IMR-90 (cell line): ENCODE measurements around the gene ELK3. TPM values are rescaled to one million over a fixed set of nuclear protein-coding genes. Genes with fewer than 3 reads are reported as not detected.

Experiments used
- ATAC-seq: fragments of 200-7000 bp; cut with Tn5 transposase; 2 replicates; pipeline ENCODE4 v1.9.1; 2020; ENCODE audit warnings: low read depth, mild to moderate bottlenecking, moderate library complexity
- BruUV-seq: library from RNA; stranded (reverse); fragments of 400-500 nt; replicated peaks from 2 replicates; lab custom pipeline; 2021; lab: Mats Ljungman, UMichigan
- CTCF ChIA-PET: fragments of 300-600 bp; formaldehyde crosslinking; extraction: SDS; loops from one replicate; lab custom pipeline; 2021; ENCODE audit warnings: antibody characterized with exemption; lab: Yijun Ruan, JAX
- POLR2A ChIA-PET: fragments of 300-600 bp; sonication (Branson Sonifier 250); formaldehyde crosslinking; loops from one replicate; lab custom pipeline; 2022; ENCODE audit warnings: antibody characterized with exemption; ENCODE audit not compliant: unreplicated experiment; lab: Charles Lee
- DNase-seq: peaks from one replicate; pipeline ENCODE4 v3.0.0; 2013
- H2AFZ ChIP-seq: replicated peaks from 2 replicates; pipeline ENCODE3; 2013; ENCODE audit warnings: low read length, mild to moderate bottlenecking; ENCODE audit not compliant: poor library complexity
- H2AK5ac ChIP-seq: 2 replicates; pipeline ENCODE4 v1.6.1; 2013; ENCODE audit warnings: low read depth, low read length, inconsistent platforms
- H2AK9ac ChIP-seq: replicated peaks from 2 replicates; pipeline ENCODE3; 2013; ENCODE audit warnings: mild to moderate bottlenecking, low read depth, low read length, moderate library complexity; ENCODE audit not compliant: poor library complexity
- H2BK120ac ChIP-seq: 2 replicates; pipeline ENCODE4 v1.6.1; 2013; ENCODE audit warnings: low read depth, low read length, inconsistent platforms
- H2BK15ac ChIP-seq: 3 replicates; pipeline ENCODE4 v1.6.1; 2013; ENCODE audit warnings: low read depth, low read length, inconsistent platforms
- H2BK20ac ChIP-seq: 2 replicates; pipeline ENCODE4 v1.6.1; 2013; ENCODE audit warnings: low read depth, mild to moderate bottlenecking, inconsistent platforms, low read length, moderate library complexity
- H2BK5ac ChIP-seq: 2 replicates; pipeline ENCODE4 v1.6.1; 2013; ENCODE audit warnings: mild to moderate bottlenecking, low read depth, low read length, inconsistent platforms; ENCODE audit not compliant: poor library complexity, severe bottlenecking
- H3K14ac ChIP-seq: replicated peaks from 2 replicates; pipeline ENCODE4 v1.6.1; 2013; ENCODE audit warnings: low read depth, low read length, inconsistent platforms
- H3K18ac ChIP-seq: 2 replicates; pipeline ENCODE4 v1.6.1; 2013; ENCODE audit warnings: low read depth, low read length, control low read depth
- H3K23ac ChIP-seq: 2 replicates; pipeline ENCODE4 v1.6.1; 2013; ENCODE audit warnings: low read depth, low read length, inconsistent platforms
- H3K27ac ChIP-seq: 2 replicates; pipeline ENCODE4 v1.5.1; 2013; ENCODE audit warnings: mild to moderate bottlenecking, control low read depth, low read length; ENCODE audit not compliant: insufficient read depth
- H3K27me3 ChIP-seq: 2 replicates; pipeline ENCODE4 v1.6.1; 2013; ENCODE audit warnings: low read length; ENCODE audit not compliant: control insufficient read depth, insufficient read depth
- H3K36me3 ChIP-seq: 2 replicates; pipeline ENCODE4 v1.6.1; 2013; ENCODE audit warnings: low read length, mixed read lengths; ENCODE audit not compliant: control insufficient read depth, insufficient read depth
- H3K4ac ChIP-seq: 2 replicates; pipeline ENCODE4 v1.6.1; 2013; ENCODE audit warnings: low read depth, low read length, inconsistent platforms
- H3K4me1 ChIP-seq: 2 replicates; pipeline ENCODE4 v1.6.1; 2013; ENCODE audit warnings: low read length, mixed read lengths; ENCODE audit not compliant: control insufficient read depth, insufficient read depth
- H3K4me2 ChIP-seq: 2 replicates; pipeline ENCODE4 v1.6.1; 2013; ENCODE audit warnings: low read depth, mild to moderate bottlenecking, control low read depth, low read length, moderate library complexity
- H3K4me3 ChIP-seq: 2 replicates; pipeline ENCODE4 v1.5.1; 2013; ENCODE audit warnings: low read depth, mild to moderate bottlenecking, control low read depth, low read length, moderate library complexity; ENCODE audit not compliant: insufficient read depth
- H3K56ac ChIP-seq: 2 replicates; pipeline ENCODE4 v1.6.1; 2013; ENCODE audit warnings: low read length, inconsistent platforms; ENCODE audit not compliant: insufficient read depth; ENCODE audit errors: extremely low read depth
- H3K79me1 ChIP-seq, 2 experiments: 2 replicates each; pipeline ENCODE4 v1.6.1; 2013; ENCODE audit warnings: low read length in 2 of 2, inconsistent platforms in 1 of 2, low read depth in 1 of 2
- H3K9ac ChIP-seq: 2 replicates; pipeline ENCODE4 v1.6.1; 2013; ENCODE audit warnings: low read depth, low read length, control low read depth
- H3K9me1 ChIP-seq: 2 replicates; pipeline ENCODE4 v1.6.1; 2013; ENCODE audit warnings: low read length, inconsistent platforms; ENCODE audit not compliant: insufficient read depth
- H3K9me3 ChIP-seq: 2 replicates; pipeline ENCODE4 v1.6.1; 2013; ENCODE audit warnings: low read length; ENCODE audit not compliant: control insufficient read depth, insufficient read depth
- H4K20me1 ChIP-seq: 2 replicates; pipeline ENCODE4 v1.6.1; 2013; ENCODE audit warnings: low read length, inconsistent platforms; ENCODE audit not compliant: insufficient read depth
- H4K5ac ChIP-seq: 2 replicates; pipeline ENCODE4 v1.6.1; 2013; ENCODE audit warnings: mild to moderate bottlenecking, low read depth, low read length, control low read depth
- H4K8ac ChIP-seq, 2 experiments: 2 replicates each; pipeline ENCODE4 v1.6.1; 2013; ENCODE audit warnings: low read depth in 2 of 2, low read length in 2 of 2, control low read depth in 1 of 2, inconsistent platforms in 1 of 2
- H4K91ac ChIP-seq: 2 replicates; pipeline ENCODE4 v1.6.1; 2013; ENCODE audit warnings: low read depth, low read length, inconsistent platforms; ENCODE audit not compliant: insufficient read depth
- CHD1 ChIP-seq: IDR thresholded peaks from 2 replicates; pipeline ENCODE4 v1.6.1; 2012; ENCODE audit warnings: low read depth, low read length, improper control_type of control experiment
- FOS ChIP-seq: fragments of 150-350 bp; IDR thresholded peaks from 2 replicates; pipeline ENCODE4 v1.6.1; 2016; ENCODE audit warnings: low read depth, low read length
- MXI1 ChIP-seq: IDR thresholded peaks from 2 replicates; pipeline ENCODE4 v1.6.1; 2012; ENCODE audit warnings: low read depth, mild to moderate bottlenecking, low read length, moderate library complexity, borderline replicate concordance
- NFE2L2 ChIP-seq: fragments of 150-350 bp; IDR thresholded peaks from 2 replicates; pipeline ENCODE4 v1.6.1; 2016; ENCODE audit warnings: low read depth, mild to moderate bottlenecking, low read length
- POLR2A ChIP-seq: IDR thresholded peaks from 2 replicates; pipeline ENCODE4 v1.6.1; 2012; ENCODE audit warnings: mild to moderate bottlenecking, low read depth, low read length
- RAD21 ChIP-seq: IDR thresholded peaks from 2 replicates; pipeline ENCODE4 v1.6.1; 2012; ENCODE audit warnings: low read length, improper control_type of control experiment
- WGBS, 2 experiments: methylation state at CpG; one replicate each; pipeline versions ENCODE4 v1.1.5 to v1.1.7; 2013; ENCODE audit warnings: missing lambda C conversion rate in 2 of 2; ENCODE audit not compliant: insufficient read length in 1 of 2; ENCODE audit errors: extremely low coverage in 2 of 2; 5-methylcytosine and 5-hydroxymethylcytosine counted together
- dilution Hi-C: fragments of 300-500 bp; cut with HindIII; formaldehyde crosslinking; loops from one replicate; pipeline ENCODE4 v1.14.3; 2018; ENCODE audit warnings: low sequenced_read_pairs; ENCODE audit not compliant: unreplicated experiment
- in situ Hi-C: fragments of 300-500 bp; cut with MboI; formaldehyde crosslinking; loops from 3 replicates; pipeline ENCODE4 v1.14.3; 2019; ENCODE audit warnings: low sequenced_read_pairs, inconsistent platforms, mixed read lengths
- intact Hi-C: fragments of 100-400 bp; cut with micrococcal nuclease; formaldehyde crosslinking; loops from 2 replicates; pipeline ENCODE4 v1.10.0; 2022
- polyA plus RNA-seq, 3 experiments: library from polyadenylated mRNA; depleted of rRNA; stranded (reverse); fragments of >200 nt; gene quantifications; 2 replicates each; pipeline ENCODE4 v1.2.3, GENCODE V29; 2012; ENCODE audit warnings: low replicate concordance in 1 of 3
- total RNA-seq: library from RNA; depleted of rRNA; stranded (reverse); fragments of >200 nt; gene quantifications from 2 replicates; pipeline ENCODE4 v1.2.3, GENCODE V29; 2012

Gene ELK3
- total and polyA plus RNA-seq, 2 of the 4 experiments (the other 2 are of a cell fraction): 14.5 to 27.5 TPM

DNA sequence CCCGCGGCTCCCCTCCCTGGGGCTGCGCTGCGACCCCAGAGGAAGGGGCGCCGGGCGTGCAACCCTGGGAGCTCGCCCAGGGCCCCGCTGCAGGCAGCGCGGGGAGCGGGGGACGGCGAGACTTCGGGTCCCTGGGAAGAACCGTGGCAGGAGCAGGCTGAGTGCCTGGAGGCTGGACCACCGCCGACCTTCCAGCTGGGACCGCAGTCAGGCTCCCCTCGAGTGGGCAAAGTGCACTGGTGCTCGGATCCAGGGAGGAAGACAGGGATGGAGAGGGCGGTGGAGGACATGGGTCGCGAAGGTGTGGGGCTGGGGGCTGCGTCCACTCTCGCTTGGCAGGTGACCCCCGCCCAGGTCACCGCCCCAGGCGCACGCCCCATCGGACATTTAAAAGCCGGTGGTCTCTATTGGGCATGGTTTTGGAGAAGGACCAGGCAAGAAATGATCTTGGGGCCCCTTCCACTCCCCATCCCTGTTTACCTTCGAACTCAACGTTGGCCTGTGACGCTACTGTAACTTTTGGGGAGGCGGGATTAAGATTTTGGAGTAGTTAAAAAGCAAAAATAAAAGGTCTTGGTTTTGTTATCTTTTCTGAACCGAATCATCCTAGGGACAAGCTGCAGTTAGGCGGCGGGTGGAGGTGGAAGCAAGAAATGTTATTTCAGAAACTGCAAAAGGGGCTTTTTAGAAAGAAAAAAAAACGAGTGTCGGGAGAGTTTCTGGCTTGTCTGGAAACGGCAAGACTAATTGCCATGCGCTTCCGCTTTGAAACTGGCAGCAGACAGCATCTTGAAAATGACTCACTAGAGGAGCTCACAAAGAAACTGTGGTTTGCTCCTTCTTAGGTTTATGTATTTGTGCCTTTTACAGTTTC lies 1.0 kb downstream of the ELK3 start:
- H2AK5ac ChIP-seq: peak overlapping the region; percentile 94
- H2BK15ac ChIP-seq: peak overlapping the region; percentile 36; the same call in 2 of the 3 replicates
- WGBS, 2 experiments: 0% methylated on average over 17 of the region's 44 CpGs; no CpG with 5 or more reads in 1 of the 2 experiments
- TF ChIP-seq RAD21 (no peak), MXI1 (peak; percentile 31; the same call in 1 of the 2 replicates), CHD1 (peak; percentile 64; the same call in 1 of the 2 replicates), POLR2A (peak; percentile 75), NFE2L2 (no peak), FOS (peak; percentile 48)
- no peaks in the 10 kb centered on the region for H3K27me3 ChIP-seq
- H3K23ac ChIP-seq: peak overlapping the region; percentile 46
- CTCF ChIA-PET: interaction anchor here (1.4 kb wide), 1 partner anchor 20 kb away, joined by 4 read pairs; no protein-coding TSS in a partner anchor
- peak overlapping the region; percentile 83 for H4K5ac ChIP-seq
- ATAC-seq: peak; percentile 8
- H4K8ac ChIP-seq: peak overlapping the region; percentile 25 to 41
- peak overlapping the region; percentile 97 for H3K4me3 ChIP-seq
- H3K4ac ChIP-seq: peak overlapping the region; percentile 92
- DNase-seq: peak; percentile 91
- in situ Hi-C loops (no loop called here), dilution Hi-C loops (no loop called here), intact Hi-C loops (loop anchor here (5.0 kb wide), 1 partner anchor 158 kb away; the partner anchor contains the start of gene LTA4H)
- H3K14ac ChIP-seq: peak overlapping the region; percentile 40
- peak overlapping the region; percentile 92 for H3K27ac ChIP-seq
- H3K79me1 ChIP-seq: peaks cover 0 to 19% of the 10 kb centered on the region in 2 experiments; a peak in 2 of 4 replicates
- peak overlapping the region; percentile 90 for H3K18ac ChIP-seq
- H4K91ac ChIP-seq: peak overlapping the region; percentile 90
- peak overlapping the region; percentile 85 for H2AFZ ChIP-seq
- POLR2A ChIA-PET: no interaction called here
- H3K9me3 ChIP-seq: no peaks in the 10 kb centered on the region
- H3K36me3 ChIP-seq: no peaks in the 10 kb centered on the region
- H2AK9ac ChIP-seq: peak overlapping the region; percentile 96
- H3K9me1 ChIP-seq: peaks cover 7% of the 10 kb centered on the region
- no peak overlapping the region for H2BK20ac ChIP-seq
- H2BK5ac ChIP-seq: peak overlapping the region; percentile 96
- H2BK120ac ChIP-seq: peak overlapping the region; percentile 57
- H3K9ac ChIP-seq: peak overlapping the region; percentile 93
- H3K4me2 ChIP-seq: peak overlapping the region; percentile 66
- H3K4me1 ChIP-seq: peaks cover 5% of the 10 kb centered on the region
- no TSS peak for BruUV-seq
- H3K56ac ChIP-seq: peak overlapping the region; percentile 88
- H4K20me1 ChIP-seq: peaks cover 14% of the 10 kb centered on the region; the same call in 1 of the 2 replicates
